Activated naive CD4-positive, alpha-beta T cell treated with anti-CD3 and anti-CD28 coated beads, Interleukin-2, amount 10 ng/mL, durations not matched to agents 7 days and 5 days (primary cell): ENCODE measurements around the gene EXOC6.

Experiments
- CTCF ChIA-PET: fragments of 350-600 bp; sonication (Branson Sonifier 250); formaldehyde crosslinking; loops from one replicate; lab custom pipeline; 2021; ENCODE audit warnings: antibody characterized with exemption; lab: Charles Lee
- DNase-seq: peaks from one replicate; pipeline ENCODE4 v3.0.0-alpha.2; 2020
- H3K27ac Mint-ChIP-seq: one replicate; pipeline ENCODE4 v1.8.0; 2021; ENCODE audit warnings: mild to moderate bottlenecking, moderate library complexity, mixed read lengths
- H3K27me3 Mint-ChIP-seq: one replicate; pipeline ENCODE4 v1.8.0; 2021; ENCODE audit warnings: mild to moderate bottlenecking, mixed read lengths
- H3K36me3 Mint-ChIP-seq: one replicate; pipeline ENCODE4 v1.8.0; 2021; ENCODE audit warnings: mixed read lengths
- H3K4me1 Mint-ChIP-seq: one replicate; pipeline ENCODE4 v1.8.0; 2021; ENCODE audit warnings: mixed read lengths
- H3K4me3 Mint-ChIP-seq: one replicate; pipeline ENCODE4 v1.8.0; 2021; ENCODE audit warnings: mild to moderate bottlenecking, moderate library complexity, mixed read lengths
- H3K9me3 Mint-ChIP-seq: one replicate; pipeline ENCODE4 v1.8.0; 2021; ENCODE audit warnings: mixed read lengths

Gene EXOC6

DNA sequence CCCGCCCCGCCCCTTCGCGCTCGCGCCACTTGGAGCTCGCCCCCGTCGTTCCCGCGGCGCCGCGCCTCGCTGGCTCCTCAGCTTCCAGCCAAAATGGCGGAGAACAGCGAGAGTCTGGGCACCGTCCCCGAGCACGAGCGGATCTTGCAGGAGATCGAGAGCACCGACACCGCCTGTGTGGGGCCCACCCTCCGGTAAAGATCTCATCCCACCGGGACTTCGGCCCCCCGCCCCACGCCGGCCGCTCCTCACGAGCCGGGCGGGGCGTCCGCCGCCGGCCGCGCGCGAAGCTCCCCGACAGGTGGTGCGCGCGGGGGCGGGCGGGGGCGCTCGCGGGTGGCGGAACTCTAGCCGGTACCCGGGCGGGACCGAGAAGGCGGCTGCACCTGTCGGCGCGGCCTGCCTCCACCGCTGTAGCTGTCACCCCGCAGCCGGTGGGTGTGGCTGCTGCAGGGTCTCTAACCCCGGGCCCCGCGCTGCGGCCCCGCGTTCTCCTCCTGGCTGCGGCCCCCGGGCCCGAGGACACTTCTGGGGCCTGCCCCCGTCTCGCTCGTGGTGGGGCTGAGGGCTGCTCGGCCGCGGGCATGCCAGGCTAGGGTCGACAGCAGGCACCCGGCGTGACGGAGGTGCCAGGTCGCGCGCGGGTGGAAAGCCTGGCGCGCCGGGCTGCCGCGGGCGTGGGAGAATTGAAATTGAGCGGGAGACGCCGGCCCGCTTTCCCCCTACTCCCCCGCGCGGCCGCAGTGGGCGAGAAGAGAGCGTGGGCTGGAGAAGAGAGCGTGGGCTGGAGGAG lies at the start of gene EXOC6:
EXOC6 (plus strand) TSS at position 80 of the 793 bp plus-strand sequence; CDS start at position 94, 14 bp downstream.
- CTCF ChIA-PET: interaction anchor here (1.0 to 5.7 kb wide), 2 partner anchors 13 to 26 kb away, joined by 3 to 41 read pairs; no protein-coding TSS in a partner anchor
- H3K4me1 Mint-ChIP-seq: peaks cover 38% of the 10 kb centered on the region
- H3K27me3 Mint-ChIP-seq: peaks cover 5% of the 10 kb centered on the region

GRCh38 chr10:92799568-92799967 lies 48.8 kb upstream of the EXOC6 start:
- Mint-ChIP-seq H3K27me3 (peaks cover 4% of the 10 kb centered on the region), H3K4me1 (no peaks in the 10 kb centered on the region), H3K36me3 (no peaks in the 10 kb centered on the region), H3K9me3 (no peaks in the 10 kb centered on the region), H3K4me3 (no peak overlapping the region), H3K27ac (no peak overlapping the region)
- DNase-seq: no peak
- CTCF ChIA-PET: no interaction called here

More for the DNA sequence above, at the start of gene EXOC6:
- peak within 1 kb of the TSS; percentile 85 for H3K4me3 Mint-ChIP-seq
- H3K36me3 Mint-ChIP-seq: peaks cover 3% of the 10 kb centered on the region
- peak; percentile 89 for DNase-seq
- H3K27ac Mint-ChIP-seq: peak within 1 kb of the TSS; percentile 92
- H3K9me3 Mint-ChIP-seq: no peaks in the 10 kb centered on the region

GRCh38 chr10:92800134-92800733 lies 48.1 kb upstream of the EXOC6 start:
- Mint-ChIP-seq H3K4me1 (no peaks in the 10 kb centered on the region), H3K27ac (no peak overlapping the region), H3K27me3 (peaks cover 4% of the 10 kb centered on the region), H3K4me3 (no peak overlapping the region), H3K36me3 (no peaks in the 10 kb centered on the region), H3K9me3 (no peaks in the 10 kb centered on the region)
- no peak for DNase-seq
- CTCF ChIA-PET: no interaction called here

DNA sequence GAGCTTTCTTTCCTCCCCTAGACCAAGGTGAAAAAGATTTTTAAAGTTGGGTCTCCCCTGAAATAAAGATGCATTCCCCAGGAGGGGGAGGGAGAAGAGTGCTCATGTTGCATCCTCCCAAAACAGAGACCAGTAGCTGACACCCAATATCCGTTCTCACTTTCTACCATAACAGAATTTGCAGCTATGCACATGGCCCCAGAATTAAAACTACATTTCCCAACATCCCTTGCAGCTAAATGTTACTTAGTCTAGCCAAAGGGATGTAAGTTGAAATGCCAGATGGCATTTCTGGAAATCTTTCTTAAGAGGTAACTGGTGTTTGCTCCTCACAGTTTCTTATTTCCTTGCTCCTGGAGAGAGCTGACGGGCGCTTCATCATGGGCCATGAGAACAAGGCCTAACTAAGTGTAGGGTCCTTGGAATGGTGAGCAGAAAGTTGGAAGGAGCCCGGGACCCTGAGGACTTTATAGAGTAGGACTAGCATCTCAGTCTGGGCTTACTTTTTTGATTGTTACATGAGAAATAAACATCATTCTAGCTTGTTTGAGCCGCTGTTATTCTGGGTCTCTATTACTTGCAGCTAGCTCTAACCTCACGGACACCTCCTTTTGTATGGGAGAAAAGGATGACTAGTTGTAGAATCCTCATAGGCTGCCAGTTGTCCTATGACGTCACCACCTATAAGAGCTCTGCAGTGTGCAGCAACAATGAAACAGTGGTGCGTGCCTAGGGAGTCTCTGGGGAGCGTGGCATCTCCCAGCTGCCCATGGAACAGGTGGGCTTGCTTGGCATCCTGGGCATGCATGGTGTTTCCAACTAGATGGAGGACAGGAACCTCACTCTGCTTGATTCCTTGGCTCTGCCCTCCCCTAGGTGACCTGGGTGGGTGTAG lies 46.1 kb upstream of the EXOC6 start:
- no peak for DNase-seq
- no peaks in the 10 kb centered on the region for H3K36me3 Mint-ChIP-seq
- H3K9me3 Mint-ChIP-seq: no peaks in the 10 kb centered on the region
- H3K27me3 Mint-ChIP-seq: peaks cover under 1% of the 10 kb centered on the region
- no peak overlapping the region for H3K27ac Mint-ChIP-seq
- CTCF ChIA-PET: no interaction called here
- H3K4me1 Mint-ChIP-seq: no peaks in the 10 kb centered on the region
- no peak overlapping the region for H3K4me3 Mint-ChIP-seq

- no peak overlapping the region for H3K27ac Mint-ChIP-seq
Measured at GRCh38 chr10:92809840-92810239, 38.5 kb upstream of the EXOC6 start.

DNA sequence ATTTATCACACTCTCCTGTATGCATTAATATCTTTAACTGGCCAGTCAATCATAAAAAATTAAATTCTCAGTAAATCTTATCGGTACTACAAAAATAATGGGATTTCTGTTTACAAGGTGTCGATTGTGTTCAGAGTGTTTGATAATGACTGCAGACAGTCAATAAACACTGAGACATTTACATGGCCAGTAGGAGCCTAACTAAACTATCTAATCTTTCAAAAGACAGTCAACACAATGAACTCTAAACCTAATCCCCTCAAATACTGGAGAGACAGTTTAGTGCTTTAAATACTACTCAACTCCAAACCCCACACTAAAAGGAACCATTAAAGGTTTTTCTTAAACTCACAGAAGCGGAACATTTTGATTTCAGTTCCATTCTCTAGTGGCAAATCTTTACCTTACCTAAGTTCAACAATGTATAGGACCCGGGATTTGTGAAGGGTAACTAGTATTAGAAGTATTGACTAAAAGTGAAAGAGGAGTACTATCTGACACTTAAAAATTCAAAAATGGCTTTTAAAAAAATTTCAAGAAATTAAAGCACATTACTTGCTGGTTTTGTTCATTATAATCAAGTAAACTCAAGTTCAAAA lies 37.3 kb upstream of the EXOC6 start:
- Mint-ChIP-seq H3K36me3 (no peaks in the 10 kb centered on the region), H3K4me1 (no peaks in the 10 kb centered on the region), H3K4me3 (no peak overlapping the region), H3K27ac (no peak overlapping the region), H3K9me3 (no peaks in the 10 kb centered on the region), H3K27me3 (peaks cover 15% of the 10 kb centered on the region)
- DNase-seq: no peak
- CTCF ChIA-PET: no interaction called here

More at GRCh38 chr10:92809840-92810239, 38.5 kb upstream of the EXOC6 start:
- Mint-ChIP-seq H3K36me3 (no peaks in the 10 kb centered on the region), H3K9me3 (no peaks in the 10 kb centered on the region), H3K4me3 (no peak overlapping the region), H3K4me1 (no peaks in the 10 kb centered on the region), H3K27me3 (peaks cover 15% of the 10 kb centered on the region)
- CTCF ChIA-PET: no interaction called here
- DNase-seq: no peak

DNA sequence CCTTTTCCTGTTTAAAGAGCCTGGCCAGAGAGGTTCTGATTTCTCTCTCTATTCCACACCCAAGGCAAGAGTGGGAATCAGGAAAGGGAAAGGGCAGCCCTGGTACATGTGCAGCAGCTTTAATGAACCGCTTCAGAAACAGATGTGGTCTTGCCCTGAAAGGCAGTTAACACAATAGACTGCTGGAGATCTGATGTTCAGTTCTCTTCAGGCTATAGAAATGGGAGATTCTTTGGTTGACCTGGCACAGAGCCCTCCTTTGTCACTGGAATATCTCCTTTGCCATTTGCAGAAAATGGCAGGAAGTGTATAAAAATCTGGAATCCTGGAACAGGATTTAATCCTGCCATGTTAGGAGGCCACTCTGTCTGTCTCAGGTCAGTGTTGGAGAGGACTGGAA lies 36.3 kb upstream of the EXOC6 start:
- CTCF ChIA-PET: no interaction called here
- Mint-ChIP-seq H3K27ac (no peak overlapping the region), H3K9me3 (no peaks in the 10 kb centered on the region), H3K4me3 (no peak overlapping the region), H3K27me3 (peaks cover 15% of the 10 kb centered on the region), H3K4me1 (no peaks in the 10 kb centered on the region), H3K36me3 (no peaks in the 10 kb centered on the region)
- DNase-seq: no peak

DNA sequence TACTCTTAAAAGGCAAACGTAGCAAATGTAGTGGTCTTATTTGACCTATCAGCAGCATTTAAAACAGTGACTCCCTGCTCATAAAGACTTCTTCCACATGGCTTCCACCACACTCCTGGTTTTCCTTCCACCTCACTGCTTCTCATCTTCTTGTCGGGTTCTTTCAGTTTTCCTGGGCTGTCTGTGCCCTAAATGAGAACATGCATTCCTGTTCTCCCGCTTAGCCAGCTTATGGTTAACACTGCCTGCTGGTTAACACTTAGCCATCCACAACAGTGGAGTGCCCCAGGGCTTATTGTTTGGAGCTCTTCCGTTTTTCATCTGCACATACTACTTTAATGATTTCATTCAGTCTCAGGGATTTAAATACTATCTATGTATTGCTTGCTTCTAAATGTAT lies 34.3 kb upstream of the EXOC6 start:
- Mint-ChIP-seq H3K27ac (no peak overlapping the region), H3K4me3 (no peak overlapping the region), H3K27me3 (peaks cover 15% of the 10 kb centered on the region), H3K36me3 (no peaks in the 10 kb centered on the region), H3K9me3 (no peaks in the 10 kb centered on the region), H3K4me1 (no peaks in the 10 kb centered on the region)
- CTCF ChIA-PET: no interaction called here
- no peak for DNase-seq

DNA sequence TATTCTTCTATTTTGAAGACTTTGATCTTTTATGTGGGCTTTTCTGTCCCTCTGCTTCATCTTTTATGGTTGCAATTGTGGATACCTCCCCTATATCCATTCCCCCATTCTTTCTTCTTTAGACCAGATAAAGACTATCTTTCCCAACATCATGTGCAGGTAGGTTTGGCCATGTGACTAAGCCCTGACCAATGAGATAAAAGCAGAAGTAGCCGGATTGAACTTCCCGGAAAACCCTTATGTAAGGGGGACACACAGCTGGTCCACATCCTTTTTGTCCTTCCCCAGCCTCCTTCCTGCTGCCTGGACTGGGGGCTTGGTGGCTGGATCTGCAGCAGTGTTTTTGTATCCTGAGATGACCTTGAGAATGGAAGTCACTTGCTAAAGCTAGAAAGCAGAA lies 33.5 kb upstream of the EXOC6 start:
- H3K4me1 Mint-ChIP-seq: no peaks in the 10 kb centered on the region
- no peak overlapping the region for H3K4me3 Mint-ChIP-seq
- H3K27ac Mint-ChIP-seq: no peak overlapping the region
- H3K27me3 Mint-ChIP-seq: peaks cover 14% of the 10 kb centered on the region
- no peaks in the 10 kb centered on the region for H3K9me3 Mint-ChIP-seq
- CTCF ChIA-PET: no interaction called here
- DNase-seq: no peak
- H3K36me3 Mint-ChIP-seq: no peaks in the 10 kb centered on the region

DNA sequence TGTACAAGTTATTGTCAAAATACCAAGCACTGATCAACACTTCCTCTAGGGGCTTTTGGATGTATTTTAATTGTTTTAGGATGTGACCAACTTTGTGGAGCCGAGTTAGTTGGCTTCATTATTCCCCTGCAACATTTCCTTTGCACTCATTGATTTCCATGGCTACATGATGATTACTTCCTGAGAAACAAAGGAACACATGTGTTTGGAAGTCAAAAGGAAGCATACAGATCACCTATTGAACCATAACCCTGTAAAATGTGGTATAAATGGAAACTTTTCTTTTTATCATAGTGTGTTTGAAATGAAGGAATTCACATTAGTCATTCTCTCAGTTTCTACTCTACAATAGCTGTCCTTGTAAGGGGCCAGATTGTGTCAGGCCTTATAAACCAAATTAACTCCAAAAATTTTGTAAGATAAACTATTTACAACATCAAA lies 32.2 kb upstream of the EXOC6 start:
- H3K4me3 Mint-ChIP-seq: no peak overlapping the region
- H3K36me3 Mint-ChIP-seq: no peaks in the 10 kb centered on the region
- no peaks in the 10 kb centered on the region for H3K9me3 Mint-ChIP-seq
- CTCF ChIA-PET: no interaction called here
- H3K27ac Mint-ChIP-seq: no peak overlapping the region
- DNase-seq: no peak
- H3K27me3 Mint-ChIP-seq: peaks cover 7% of the 10 kb centered on the region
- H3K4me1 Mint-ChIP-seq: no peaks in the 10 kb centered on the region

- Mint-ChIP-seq H3K9me3 (no peaks in the 10 kb centered on the region), H3K4me3 (no peak overlapping the region), H3K4me1 (peaks cover 10% of the 10 kb centered on the region), H3K27ac (no peak overlapping the region), H3K27me3 (peaks cover 9% of the 10 kb centered on the region), H3K36me3 (no peaks in the 10 kb centered on the region)
- CTCF ChIA-PET: interaction anchor here (0.7 to 1.9 kb wide), 3 partner anchors 17 to 58 kb away, joined by 3 to 8 read pairs (median 3); no protein-coding TSS in a partner anchor
- no peak for DNase-seq
Measured at GRCh38 chr10:92822060-92822634, 26.2 kb upstream of the EXOC6 start.

DNA sequence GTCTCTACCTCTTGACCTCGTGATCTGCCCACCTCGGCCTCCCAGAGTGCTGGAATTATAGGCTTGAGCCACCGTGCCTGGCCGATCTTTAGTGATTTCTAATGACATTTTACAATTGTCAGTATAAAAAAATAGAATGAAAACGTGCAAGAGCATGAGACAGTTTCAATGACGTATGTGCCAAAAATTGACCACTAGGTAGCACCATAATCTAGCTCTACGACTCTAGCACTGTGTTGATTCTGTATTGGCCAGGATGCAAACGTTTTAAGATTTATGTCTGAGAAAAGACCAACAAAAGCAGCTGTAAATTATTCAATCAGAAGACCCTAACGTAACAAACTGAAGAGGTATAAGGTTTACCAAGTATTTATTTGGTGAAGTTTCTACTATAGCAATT lies 25.4 kb upstream of the EXOC6 start:
- Mint-ChIP-seq H3K9me3 (no peaks in the 10 kb centered on the region), H3K27ac (no peak overlapping the region), H3K4me3 (no peak overlapping the region), H3K36me3 (no peaks in the 10 kb centered on the region), H3K4me1 (peaks cover 10% of the 10 kb centered on the region), H3K27me3 (peaks cover 9% of the 10 kb centered on the region)
- no peak for DNase-seq
- CTCF ChIA-PET: interaction anchor here (0.7 to 1.9 kb wide), 2 partner anchors 20 to 58 kb away, joined by 3 to 8 read pairs; no protein-coding TSS in a partner anchor

DNA sequence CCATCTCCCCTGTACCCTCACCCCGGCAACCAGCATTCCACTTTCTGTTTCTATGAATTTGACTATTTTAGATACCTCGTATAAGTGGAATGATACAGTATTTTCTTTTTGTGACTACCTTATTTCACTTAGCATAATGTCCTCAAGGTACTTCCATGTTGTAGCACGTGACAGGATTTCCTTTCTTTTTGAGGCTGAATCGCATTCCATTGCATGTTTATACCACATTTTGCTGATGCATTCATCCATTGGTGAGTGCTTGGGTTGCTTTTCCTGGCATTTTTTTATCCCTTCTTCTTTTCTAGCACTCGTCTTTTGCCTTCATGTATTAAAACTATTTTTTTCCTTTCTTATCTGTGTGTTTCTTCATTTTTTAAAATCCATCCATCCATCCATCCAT lies 22.3 kb upstream of the EXOC6 start:
- Mint-ChIP-seq H3K27ac (no peak overlapping the region), H3K4me3 (no peak overlapping the region)
- CTCF ChIA-PET: no interaction called here

More for the DNA sequence above, 22.3 kb upstream of the EXOC6 start:
- no peaks in the 10 kb centered on the region for H3K9me3 Mint-ChIP-seq
- no peaks in the 10 kb centered on the region for H3K36me3 Mint-ChIP-seq
- H3K27me3 Mint-ChIP-seq: peaks cover 9% of the 10 kb centered on the region
- peaks cover 18% of the 10 kb centered on the region for H3K4me1 Mint-ChIP-seq
- no peak for DNase-seq
